Esophagus (tissue), 2 donors: ENCODE results near the gene ADRA1B. TPM values are rescaled to one million over a fixed set of nuclear protein-coding genes. Genes with fewer than 3 reads are reported as not detected.

Source experiments
- H3K27ac ChIP-seq, 2 donors: one replicate each; pipeline ENCODE4 v1.5.1; 2013; ENCODE audit warnings: low read depth in 2 of 2, mild to moderate bottlenecking in 2 of 2, inconsistent platforms in 1 of 2, low read length in 1 of 2, moderate library complexity in 1 of 2
- H3K27me3 ChIP-seq, 2 donors: one replicate each; pipeline ENCODE4 v1.6.1; 2013; ENCODE audit warnings: low read length in 2 of 2, control low read depth in 1 of 2, mild to moderate bottlenecking in 1 of 2; ENCODE audit not compliant: insufficient read depth in 2 of 2, control insufficient read depth in 1 of 2
- H3K36me3 ChIP-seq, 2 donors: one replicate each; pipeline ENCODE4 v1.6.1; 2013; ENCODE audit warnings: low read length in 1 of 2; ENCODE audit not compliant: control insufficient read depth in 2 of 2, insufficient read depth in 2 of 2
- H3K4me1 ChIP-seq, 2 donors: one replicate each; pipeline ENCODE4 v1.6.1; 2013; ENCODE audit warnings: low read length in 1 of 2; ENCODE audit not compliant: control insufficient read depth in 2 of 2, insufficient read depth in 2 of 2
- H3K4me3 ChIP-seq, 2 donors: one replicate each; pipeline ENCODE4 v1.5.1; 2013; ENCODE audit warnings: low read length in 2 of 2, mild to moderate bottlenecking in 2 of 2, low read depth in 1 of 2, moderate library complexity in 1 of 2
- H3K9me3 ChIP-seq, 2 donors: one replicate each; pipeline ENCODE4 v1.6.1; 2013; ENCODE audit warnings: mild to moderate bottlenecking in 2 of 2, low read depth in 1 of 2, low read length in 1 of 2, moderate library complexity in 1 of 2; ENCODE audit not compliant: control insufficient read depth in 2 of 2, insufficient read depth in 1 of 2
- WGBS, 2 donors: extraction: QIAGEN DNeasy Blood & Tissue Kit; methylation state at CpG; one replicate each; pipeline ENCODE4 v1.1.7; 2013; 5-methylcytosine and 5-hydroxymethylcytosine counted together
- polyA plus RNA-seq, 2 donors: library from polyadenylated mRNA; stranded (reverse); fragments of 200-250 nt; gene quantifications; one replicate each; pipeline ENCODE4 v1.2.3, GENCODE V29; 2013
- donor health status: healthy with polysubstance abuse.
- donor health status: Bipolar disorder and iron deficiency.

Gene ADRA1B
- polyA plus RNA-seq, 2 donors = 0.04 to 0.08 TPM

DNA sequence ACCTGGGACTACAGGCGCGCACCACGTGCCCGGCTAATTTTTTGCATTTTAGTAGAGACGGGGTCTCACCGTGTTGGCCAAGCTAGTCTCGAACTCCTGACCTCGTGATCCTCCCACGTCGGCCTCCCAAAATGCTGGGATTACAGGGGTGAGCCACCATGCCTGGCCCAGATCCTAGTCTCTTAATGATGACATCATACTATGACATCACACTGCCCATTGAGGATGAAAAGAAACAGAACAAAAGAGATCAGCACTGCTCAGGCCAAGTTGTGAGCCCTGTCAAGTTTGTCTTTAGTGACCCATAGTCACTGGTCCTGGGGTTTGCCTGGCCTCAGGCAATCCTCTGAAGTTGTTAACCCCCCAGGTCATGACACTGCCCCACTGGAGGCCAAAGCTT lies 21.3 kb downstream of the ADRA1B start:
- Histone ChIP-seq H3K27me3 (peaks cover 0 to 3% of the 10 kb centered on the region in 2 donors), H3K27ac (no peak overlapping the region), H3K9me3 (no peaks in the 10 kb centered on the region), H3K4me1 (no peaks in the 10 kb centered on the region), H3K4me3 (no peak overlapping the region), H3K36me3 (no peaks in the 10 kb centered on the region)
- 90 to 92% methylated on average over 10 of the region's 10 CpGs for WGBS, 2 donors

DNA sequence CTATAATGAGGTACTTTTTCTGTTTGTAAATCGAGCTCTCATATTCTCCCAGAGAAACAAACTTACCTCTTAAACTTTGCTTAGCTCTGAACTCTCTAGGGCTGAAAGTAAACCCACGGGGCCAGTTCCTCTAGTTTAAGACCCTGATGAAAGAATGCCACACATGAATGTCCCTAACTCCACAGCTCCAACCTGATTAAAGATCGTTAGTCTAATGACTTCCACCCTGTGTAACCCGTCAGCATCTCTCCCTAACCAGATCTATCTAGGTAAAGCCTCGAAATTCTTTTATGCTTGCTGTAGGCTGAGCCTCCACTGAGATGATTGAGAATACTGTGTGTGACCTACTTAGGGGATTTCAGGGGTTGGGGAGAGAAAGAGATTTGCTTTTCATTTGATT lies 27.0 kb downstream of the ADRA1B start:
- H3K4me3 ChIP-seq = no peak overlapping the region
- no peaks in the 10 kb centered on the region for H3K4me1 ChIP-seq
- H3K27ac ChIP-seq = no peak overlapping the region
- H3K9me3 ChIP-seq = no peaks in the 10 kb centered on the region
- 46 to 57% methylated on average over 5 of the region's 5 CpGs for WGBS, 2 donors
- no peaks in the 10 kb centered on the region for H3K36me3 ChIP-seq
- peaks cover 0 to 3% of the 10 kb centered on the region in 2 donors for H3K27me3 ChIP-seq

DNA sequence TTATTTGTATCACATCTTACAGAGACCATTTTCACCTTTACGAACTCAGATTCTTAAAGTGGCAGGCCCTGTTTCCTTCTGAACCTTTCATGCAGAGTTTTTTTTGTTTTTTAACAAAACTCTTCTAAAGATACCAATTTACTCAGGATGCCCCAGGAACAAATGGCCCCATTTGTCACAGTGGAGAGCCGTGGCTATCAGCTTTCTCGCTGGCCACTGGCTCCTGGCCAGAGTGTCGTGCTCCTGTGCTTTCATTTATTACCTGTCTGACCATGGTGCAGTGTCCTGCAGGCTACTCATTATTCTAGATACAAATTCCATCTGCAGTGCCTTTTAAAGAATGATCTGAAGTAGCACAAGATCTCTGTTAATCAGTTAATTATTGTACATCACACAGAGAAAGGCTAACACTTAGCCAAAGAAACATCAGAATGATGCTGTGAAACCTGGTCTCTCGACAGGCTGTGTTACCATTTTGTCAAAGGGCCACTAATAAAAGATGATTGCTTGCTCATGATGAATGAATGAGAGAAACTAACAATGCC lies 27.8 kb downstream of the ADRA1B start:
- Histone ChIP-seq H3K36me3 (no peaks in the 10 kb centered on the region), H3K9me3 (no peaks in the 10 kb centered on the region), H3K4me1 (no peaks in the 10 kb centered on the region), H3K27ac (no peak overlapping the region), H3K27me3 (peaks cover 0 to 3% of the 10 kb centered on the region in 2 donors), H3K4me3 (no peak overlapping the region)
- WGBS, 2 donors = 57 to 67% methylated on average over 5 of the region's 5 CpGs

DNA sequence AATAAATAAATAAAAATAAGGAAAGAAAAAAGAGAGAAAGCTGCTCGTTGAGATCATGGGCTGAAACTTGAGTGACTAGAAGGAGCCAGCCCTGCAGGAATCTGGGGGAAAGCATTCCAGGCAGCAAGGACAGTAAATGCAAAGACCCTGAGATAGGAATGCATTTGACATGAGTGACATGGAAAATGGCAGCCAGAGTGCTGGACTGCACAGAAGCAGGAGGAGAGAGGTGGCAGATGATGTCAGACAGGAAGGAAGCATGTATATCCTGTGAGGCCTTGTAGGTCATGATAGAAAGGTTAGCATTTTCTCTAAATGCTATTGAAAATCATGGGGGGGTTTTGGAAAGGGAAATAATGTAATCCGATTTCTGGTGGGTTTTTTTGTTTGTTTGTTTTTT lies 29.1 kb downstream of the ADRA1B start:
- Histone ChIP-seq H3K27ac (no peak overlapping the region), H3K27me3 (peaks cover 0 to 3% of the 10 kb centered on the region in 2 donors), H3K36me3 (no peaks in the 10 kb centered on the region), H3K4me3 (no peak overlapping the region), H3K4me1 (no peaks in the 10 kb centered on the region), H3K9me3 (no peaks in the 10 kb centered on the region)
- 66 to 76% methylated on average over 2 of the region's 2 CpGs for WGBS, 2 donors

DNA sequence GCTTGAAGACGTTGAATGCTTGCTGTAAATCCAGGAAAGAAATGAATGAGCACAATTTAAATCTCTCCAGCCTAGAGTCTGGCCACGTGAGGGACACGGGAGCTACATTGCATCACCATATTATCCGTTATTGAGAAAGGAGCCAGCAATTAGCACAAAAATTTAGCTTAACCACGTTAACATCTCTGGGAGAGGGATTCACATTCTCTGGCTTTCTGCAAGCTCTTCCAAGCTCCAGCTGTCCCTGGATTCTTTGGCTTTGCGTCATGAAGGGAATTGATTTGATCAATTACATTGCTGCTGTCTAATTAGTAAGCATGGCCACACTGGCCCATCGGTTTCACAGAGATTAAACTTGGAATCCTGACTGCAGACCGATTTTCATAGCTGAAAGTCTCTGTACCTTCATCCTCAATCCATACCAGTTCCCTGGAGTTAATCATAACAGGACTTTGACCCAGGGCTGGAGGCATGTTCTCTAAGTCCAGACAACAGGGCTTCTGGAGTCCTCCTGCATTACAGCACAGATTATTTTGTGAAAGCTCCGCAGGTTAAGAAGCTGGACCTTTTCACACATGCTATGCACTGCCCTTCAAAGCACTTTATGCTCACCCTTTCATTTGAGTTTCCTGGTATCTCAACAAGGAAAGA lies 31.6 kb downstream of the ADRA1B start:
- Histone ChIP-seq H3K27me3 (no peaks in the 10 kb centered on the region), H3K27ac (no peak overlapping the region), H3K4me1 (no peaks in the 10 kb centered on the region), H3K9me3 (no peaks in the 10 kb centered on the region), H3K4me3 (no peak overlapping the region), H3K36me3 (no peaks in the 10 kb centered on the region)
- WGBS, 2 donors = 55 to 68% methylated on average over 9 of the region's 9 CpGs

DNA sequence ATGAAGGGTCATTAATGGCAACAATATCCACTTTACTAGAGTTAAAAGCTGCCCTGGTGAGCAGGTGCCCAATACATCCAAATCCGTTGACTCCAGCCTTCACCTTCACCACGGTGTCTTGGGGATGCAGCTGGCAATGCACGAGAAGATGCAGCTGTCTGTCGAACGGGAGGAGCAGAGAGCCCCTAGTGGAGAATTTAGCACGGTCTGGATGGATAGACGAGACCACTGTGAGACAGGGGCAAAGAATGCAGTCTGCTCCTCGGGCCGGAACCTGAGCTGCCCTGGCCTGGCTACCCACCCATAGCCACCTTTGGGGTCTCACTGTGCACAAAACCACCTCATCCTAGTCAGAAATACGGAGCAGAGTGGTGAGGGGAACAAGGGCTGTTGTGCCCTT lies 35.1 kb downstream of the ADRA1B start:
- Histone ChIP-seq H3K27ac (no peak overlapping the region), H3K4me1 (no peaks in the 10 kb centered on the region), H3K4me3 (no peak overlapping the region), H3K9me3 (no peaks in the 10 kb centered on the region), H3K27me3 (no peaks in the 10 kb centered on the region), H3K36me3 (no peaks in the 10 kb centered on the region)
- WGBS, 2 donors = 41 to 46% methylated on average over 10 of the region's 10 CpGs

DNA sequence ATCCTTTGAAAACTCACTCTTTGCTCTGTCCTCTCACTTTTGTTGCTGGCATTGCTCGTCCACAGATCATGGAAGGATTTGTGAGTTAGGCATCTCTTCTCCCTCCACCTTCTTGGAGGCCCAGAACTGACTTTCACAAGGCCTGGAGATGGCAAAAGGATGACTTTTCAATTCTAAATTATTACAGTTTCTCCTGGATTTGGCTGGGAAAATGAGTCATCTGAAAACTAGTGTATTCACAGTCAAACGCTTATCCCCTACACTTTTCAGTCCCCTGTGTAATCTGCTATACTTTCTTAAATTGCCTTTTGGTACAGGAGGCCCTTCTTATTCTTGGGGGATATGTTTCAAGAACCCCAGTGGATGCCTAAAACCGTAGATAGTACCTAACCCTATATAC lies 35.6 kb downstream of the ADRA1B start:
- Histone ChIP-seq H3K27ac (no peak overlapping the region), H3K27me3 (no peaks in the 10 kb centered on the region), H3K4me1 (no peaks in the 10 kb centered on the region), H3K9me3 (no peaks in the 10 kb centered on the region), H3K36me3 (no peaks in the 10 kb centered on the region), H3K4me3 (no peak overlapping the region)
- WGBS, 2 donors = 77 to 84% methylated on average over 3 of the region's 3 CpGs

DNA sequence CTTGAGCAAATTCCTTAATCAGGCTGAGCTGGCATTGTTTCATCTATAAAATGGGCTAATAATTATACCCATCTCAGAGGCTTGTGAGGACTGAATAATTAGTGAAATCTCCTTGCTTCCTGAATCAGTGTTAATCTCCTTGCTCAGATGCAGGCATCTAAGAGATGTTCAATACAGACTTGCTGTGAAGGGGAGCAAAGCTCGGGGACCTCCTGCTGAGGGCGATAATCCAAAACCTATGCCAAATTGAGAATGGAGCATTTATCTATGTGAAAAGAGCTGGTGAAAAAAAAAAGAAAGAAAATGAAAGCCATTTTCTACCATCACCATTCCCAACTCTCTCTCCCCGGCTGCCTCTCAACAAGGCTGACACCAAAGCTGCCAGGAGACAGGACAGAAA lies 37.3 kb downstream of the ADRA1B start:
- no peaks in the 10 kb centered on the region for H3K4me1 ChIP-seq
- no peak overlapping the region for H3K27ac ChIP-seq
- H3K4me3 ChIP-seq = no peak overlapping the region
- no peaks in the 10 kb centered on the region for H3K36me3 ChIP-seq
- WGBS, 2 donors = 90% methylated on average over 3 of the region's 3 CpGs
- no peaks in the 10 kb centered on the region for H3K27me3 ChIP-seq
- H3K9me3 ChIP-seq = no peaks in the 10 kb centered on the region

DNA sequence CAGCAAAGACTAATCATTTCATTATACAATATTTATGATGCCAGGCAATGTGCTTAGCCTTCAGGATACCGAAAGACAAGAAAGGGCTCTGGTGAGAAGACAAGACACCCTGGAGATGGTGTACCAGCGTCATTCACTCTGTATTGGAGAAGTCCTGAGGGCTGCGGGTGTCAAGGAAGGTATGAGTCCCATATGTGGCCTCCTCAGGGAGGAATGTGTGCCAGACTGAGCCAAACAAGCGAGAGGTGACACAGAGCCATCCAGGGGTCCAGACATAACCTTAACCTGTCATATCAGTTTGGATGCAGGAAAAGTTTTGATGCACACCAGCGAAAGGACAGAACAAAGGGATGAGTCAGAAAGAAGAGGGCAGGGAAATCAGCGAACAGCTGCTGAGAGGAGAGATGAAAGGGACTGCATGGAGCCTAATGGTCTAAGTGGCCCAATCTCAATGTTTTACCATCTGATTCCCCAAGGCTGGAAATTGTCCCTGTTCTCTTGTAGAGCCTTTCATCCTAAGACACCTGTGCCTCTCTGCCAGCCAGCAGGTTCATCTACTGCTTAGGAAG lies 38.9 kb downstream of the ADRA1B start:
- WGBS, 2 donors = 88 to 92% methylated on average over 6 of the region's 6 CpGs
- Histone ChIP-seq H3K9me3 (no peaks in the 10 kb centered on the region), H3K4me1 (no peaks in the 10 kb centered on the region), H3K36me3 (no peaks in the 10 kb centered on the region), H3K27me3 (no peaks in the 10 kb centered on the region), H3K4me3 (no peak overlapping the region), H3K27ac (no peak overlapping the region)

DNA sequence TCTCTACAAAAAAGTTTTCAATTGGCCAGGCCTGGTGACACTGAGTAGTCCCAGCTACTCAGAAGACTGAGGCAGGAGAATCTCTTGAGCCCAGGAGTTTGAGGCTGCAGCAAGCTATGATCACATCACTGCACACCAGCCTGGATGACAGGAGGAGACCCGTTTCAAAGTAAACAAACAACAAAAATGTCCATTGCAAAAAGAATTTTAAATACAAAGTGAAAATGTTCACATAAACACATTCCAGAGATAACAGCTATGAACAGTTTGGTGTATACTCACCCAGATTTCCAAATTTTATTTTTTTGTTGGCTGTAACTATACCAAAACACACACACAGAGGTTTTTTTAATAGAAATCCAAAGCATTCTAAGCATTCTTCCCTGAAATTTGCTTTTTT lies 39.8 kb downstream of the ADRA1B start:
- H3K36me3 ChIP-seq = no peaks in the 10 kb centered on the region
- no peak overlapping the region for H3K27ac ChIP-seq
- no peak overlapping the region for H3K4me3 ChIP-seq
- H3K4me1 ChIP-seq = no peaks in the 10 kb centered on the region
- H3K9me3 ChIP-seq = no peaks in the 10 kb centered on the region
- WGBS, 2 donors = 19 to 39% methylated on average over 1 of the region's 1 CpG
- H3K27me3 ChIP-seq = no peaks in the 10 kb centered on the region
